Vagina (tissue), 2 donors: ENCODE measurements around the gene LACRT. TPM values are rescaled to one million over a fixed set of nuclear protein-coding genes. Genes with fewer than 3 reads are reported as not detected.

Source experiments
- DNase-seq, 2 donors: peaks; one replicate each; pipeline ENCODE4 v3.0.0-alpha.2; 2017; ENCODE audit errors: extremely low spot score in 2 of 2
- H3K27ac ChIP-seq: fragments of 200-600 bp; sonication (generic); one replicate; pipeline ENCODE4 v1.5.1; 2019
- H3K27me3 ChIP-seq: fragments of 200-600 bp; sonication (generic); one replicate; pipeline ENCODE4 v1.5.1; 2019
- H3K36me3 ChIP-seq, 2 donors: fragments of 200-600 bp; sonication (generic); one replicate each; pipeline ENCODE4 v1.5.1; 2017 to 2019
- H3K4me1 ChIP-seq: fragments of 200-600 bp; sonication (generic); one replicate; pipeline ENCODE4 v1.5.1; 2019
- H3K4me3 ChIP-seq, 2 donors: fragments of 200-600 bp; sonication (generic); 1 replicate in 1 of 2; 2 replicates in 1 of 2; pipeline ENCODE4 v1.5.1; 2016 to 2019
- H3K9me3 ChIP-seq: fragments of 200-600 bp; sonication (generic); one replicate; pipeline ENCODE4 v1.5.1; 2019
- POLR2A ChIP-seq, 2 donors: fragments of 450-650 bp; IDR thresholded peaks; one replicate each; pipeline ENCODE4 v1.6.1; 2017; ENCODE audit warnings: antibody characterized with exemption in 2 of 2, mild to moderate bottlenecking in 2 of 2, moderate library complexity in 2 of 2
- POLR2AphosphoS5 ChIP-seq, 2 donors: sonication (generic); formaldehyde crosslinking; IDR thresholded peaks; one replicate each; pipeline ENCODE4 v1.9.0; 2017; ENCODE audit warnings: antibody characterized with exemption in 2 of 2, mild to moderate bottlenecking in 2 of 2, low read depth in 1 of 2; ENCODE audit not compliant: insufficient read depth in 1 of 2
- intact Hi-C: fragments of 100-400 bp; cut with DNase I; formaldehyde crosslinking; loops from one replicate; pipeline ENCODE4 v1.15.1; 2023
- total RNA-seq: library from RNA; depleted of rRNA; stranded (reverse); fragments of >200 nt; gene quantifications from one replicate; pipeline ENCODE4 v1.2.3, GENCODE V29; 2016
- TF ChIP-seq, protein P1 (sequence below), 3 experiments: fragments of 450-650 bp in 2 of 3; fragments of 200-600 bp in 1 of 3; sonication (generic) in 1 of 3; IDR thresholded peaks; one replicate each; pipeline ENCODE4 v1.5.1; 2017 to 2019; ENCODE audit warnings: antibody characterized with exemption in 3 of 3, mild to moderate bottlenecking in 2 of 3, moderate library complexity in 2 of 3

The LACRT gene
- total RNA-seq, 1 donor from 2014 or later, result not detected

DNA sequence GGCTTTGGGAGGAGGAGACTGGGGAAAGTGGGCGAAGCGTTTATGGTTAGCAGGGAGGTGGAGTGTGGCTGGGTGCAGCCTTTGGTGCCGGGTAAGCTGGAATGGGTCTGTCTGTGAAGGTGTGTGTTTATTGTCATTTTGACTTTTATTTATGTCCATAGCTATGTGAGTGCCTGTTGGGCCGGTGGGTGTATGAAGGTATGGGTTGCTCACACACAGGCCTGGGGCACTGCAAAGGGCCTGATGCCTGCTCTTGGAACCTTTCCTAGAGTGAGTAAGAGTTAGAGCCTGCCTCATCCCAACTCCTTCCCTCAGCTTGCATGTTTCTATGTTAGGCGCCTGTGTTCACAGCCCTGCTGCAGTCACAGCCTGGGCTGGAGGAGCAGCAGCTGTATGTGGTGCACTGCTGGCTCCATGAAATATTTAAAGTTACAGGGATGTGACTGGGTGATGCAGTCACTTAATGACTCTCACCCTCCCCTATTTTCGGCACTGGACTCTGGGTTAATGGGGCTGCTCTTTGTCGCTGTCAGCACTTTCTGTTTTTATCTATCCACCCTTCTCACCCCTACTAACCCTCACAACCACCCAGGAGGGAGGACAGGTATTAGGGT, 43.6 kb downstream of the LACRT start:
- no peak for DNase-seq
- no peaks in the 10 kb centered on the region for H3K27me3 ChIP-seq
- TF ChIP-seq, protein P1, sequence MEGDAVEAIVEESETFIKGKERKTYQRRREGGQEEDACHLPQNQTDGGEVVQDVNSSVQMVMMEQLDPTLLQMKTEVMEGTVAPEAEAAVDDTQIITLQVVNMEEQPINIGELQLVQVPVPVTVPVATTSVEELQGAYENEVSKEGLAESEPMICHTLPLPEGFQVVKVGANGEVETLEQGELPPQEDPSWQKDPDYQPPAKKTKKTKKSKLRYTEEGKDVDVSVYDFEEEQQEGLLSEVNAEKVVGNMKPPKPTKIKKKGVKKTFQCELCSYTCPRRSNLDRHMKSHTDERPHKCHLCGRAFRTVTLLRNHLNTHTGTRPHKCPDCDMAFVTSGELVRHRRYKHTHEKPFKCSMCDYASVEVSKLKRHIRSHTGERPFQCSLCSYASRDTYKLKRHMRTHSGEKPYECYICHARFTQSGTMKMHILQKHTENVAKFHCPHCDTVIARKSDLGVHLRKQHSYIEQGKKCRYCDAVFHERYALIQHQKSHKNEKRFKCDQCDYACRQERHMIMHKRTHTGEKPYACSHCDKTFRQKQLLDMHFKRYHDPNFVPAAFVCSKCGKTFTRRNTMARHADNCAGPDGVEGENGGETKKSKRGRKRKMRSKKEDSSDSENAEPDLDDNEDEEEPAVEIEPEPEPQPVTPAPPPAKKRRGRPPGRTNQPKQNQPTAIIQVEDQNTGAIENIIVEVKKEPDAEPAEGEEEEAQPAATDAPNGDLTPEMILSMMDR (IDR thresholded peaks at IDR 0.05), result no peak
- TF ChIP-seq POLR2A (IDR thresholded peaks at IDR 0.05), result no peak
- no peak for TF ChIP-seq POLR2AphosphoS5 (IDR thresholded peaks at IDR 0.05; ENCODE audit: insufficient read depth in 1 of 2, low read depth in 1 of 2)
- intact Hi-C loops, result no loop called here
- H3K36me3 ChIP-seq, result no peaks in the 10 kb centered on the region
- peaks cover 16% of the 10 kb centered on the region for H3K4me1 ChIP-seq
- no peak overlapping the region for H3K4me3 ChIP-seq
- no peak overlapping the region for H3K27ac ChIP-seq
- H3K9me3 ChIP-seq, result no peaks in the 10 kb centered on the region

DNA sequence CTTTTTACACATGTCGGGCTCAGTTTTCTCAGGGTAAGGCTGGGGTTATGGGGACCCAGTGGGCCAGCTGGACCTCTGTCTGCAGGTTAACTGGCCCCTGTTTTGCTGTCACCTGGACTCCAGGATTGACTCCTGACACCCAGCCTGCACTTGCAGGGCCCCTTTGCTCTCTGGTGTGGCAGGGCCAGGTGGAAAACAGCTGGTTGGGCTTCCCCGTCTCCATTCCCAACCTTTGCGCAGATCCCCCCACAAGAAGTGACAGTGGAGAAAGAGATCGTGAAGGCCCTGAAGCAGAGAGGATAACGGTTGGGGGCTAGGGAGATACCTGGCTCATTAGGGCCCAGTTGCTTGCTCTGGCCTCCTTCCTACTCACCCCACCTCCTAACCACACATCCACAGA, 44.7 kb downstream of the LACRT start:
- Histone ChIP-seq H3K4me3 (no peak overlapping the region), H3K36me3 (no peaks in the 10 kb centered on the region), H3K9me3 (no peaks in the 10 kb centered on the region), H3K27ac (no peak overlapping the region), H3K4me1 (peaks cover 16% of the 10 kb centered on the region), H3K27me3 (no peaks in the 10 kb centered on the region)
- intact Hi-C loops, result no loop called here
- no peak for TF ChIP-seq POLR2AphosphoS5 (IDR thresholded peaks at IDR 0.05; ENCODE audit: insufficient read depth in 1 of 2, low read depth in 1 of 2)
- no peak for TF ChIP-seq POLR2A (IDR thresholded peaks at IDR 0.05)
- TF ChIP-seq, protein P1 (IDR thresholded peaks at IDR 0.05), result no peak
- no peak for DNase-seq

DNA sequence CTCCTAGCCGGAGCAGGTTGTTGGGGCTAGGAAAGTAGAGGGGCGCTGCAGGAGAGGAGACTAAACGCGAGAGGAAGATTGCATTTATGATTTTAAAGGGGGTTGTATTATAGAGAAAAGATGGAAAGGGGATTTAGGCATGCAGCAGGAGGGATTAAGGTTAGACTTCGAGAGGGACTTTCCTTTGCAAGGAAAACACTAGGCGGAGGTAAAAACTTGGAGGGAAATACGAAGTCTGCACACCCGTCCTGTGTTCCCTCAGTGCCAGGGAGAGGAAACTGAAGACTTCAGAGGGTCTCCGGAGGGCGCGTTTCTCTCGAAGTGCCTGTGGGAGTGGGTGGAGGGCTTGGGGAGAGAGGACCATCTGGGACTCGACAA, 45.8 kb downstream of the LACRT start:
- no peaks in the 10 kb centered on the region for H3K9me3 ChIP-seq
- H3K27ac ChIP-seq, result no peak overlapping the region
- H3K4me3 ChIP-seq, result peak overlapping the region; percentile 44 to 61
- intact Hi-C loops, result no loop called here
- TF ChIP-seq POLR2A (IDR thresholded peaks at IDR 0.05), result no peak
- no peak for TF ChIP-seq POLR2AphosphoS5 (IDR thresholded peaks at IDR 0.05; ENCODE audit: insufficient read depth in 1 of 2, low read depth in 1 of 2)
- TF ChIP-seq, protein P1 (IDR thresholded peaks at IDR 0.05), result no peak
- DNase-seq, result no peak
- no peaks in the 10 kb centered on the region for H3K36me3 ChIP-seq
- peaks cover 16% of the 10 kb centered on the region for H3K4me1 ChIP-seq
- H3K27me3 ChIP-seq, result no peaks in the 10 kb centered on the region

DNA sequence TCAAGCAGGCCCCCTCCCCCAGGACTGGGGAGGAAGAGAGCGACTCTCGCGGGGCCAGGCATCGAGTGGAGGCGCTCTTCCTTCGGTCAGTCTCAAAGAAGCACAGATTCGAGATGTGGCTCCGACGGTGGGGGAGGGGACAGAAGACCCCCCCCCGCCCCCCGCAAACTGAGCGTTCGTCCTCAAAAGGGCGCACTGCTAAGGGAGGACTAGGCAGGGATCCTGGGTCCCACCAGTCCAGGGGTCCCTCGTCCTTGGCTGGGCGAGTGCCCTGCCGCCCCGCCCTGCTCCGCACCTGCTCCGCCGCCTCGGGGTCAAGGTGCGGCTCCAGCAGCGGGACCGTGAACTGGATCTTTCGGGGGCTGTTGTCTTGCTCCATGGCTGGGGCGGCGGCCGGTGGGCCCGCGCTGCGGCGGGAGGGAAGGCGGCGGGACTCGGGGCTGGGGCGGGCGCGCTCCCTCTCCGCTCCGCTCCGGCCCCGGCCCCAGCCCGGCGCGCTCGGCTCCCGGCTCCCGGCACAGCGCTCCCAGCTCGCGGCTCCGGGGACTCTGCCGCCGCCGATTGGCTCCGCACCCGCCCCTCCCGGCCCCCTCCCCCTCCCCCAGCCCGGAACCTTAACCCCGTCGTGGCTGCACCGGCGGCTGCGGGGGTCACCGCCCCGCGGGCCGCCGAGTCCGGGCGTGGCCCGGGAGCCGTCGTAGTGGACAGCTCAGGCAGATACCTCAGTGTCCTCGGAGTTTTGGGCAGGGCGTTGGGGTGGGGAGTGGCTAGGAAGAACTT, 46.4 kb downstream of the LACRT start, which contains the start of gene PPP1R1A:
Gene PPP1R1A, minus strand, starts transcription at position 550 of the 780 bp plus-strand sequence. Its CDS starts 171 bp downstream, at position 379.
- H3K27ac ChIP-seq, result no peak within 1 kb of the TSS
- H3K9me3 ChIP-seq, result no peaks in the 10 kb centered on the region
- peaks cover 16% of the 10 kb centered on the region for H3K4me1 ChIP-seq
- H3K4me3 ChIP-seq, result peak within 1 kb of the TSS; percentile 44 to 61
- no peak for DNase-seq
- intact Hi-C loops, result no loop called here
- no peaks in the 10 kb centered on the region for H3K36me3 ChIP-seq
- H3K27me3 ChIP-seq, result no peaks in the 10 kb centered on the region
- TF ChIP-seq POLR2AphosphoS5 (IDR thresholded peaks at IDR 0.05; ENCODE audit: insufficient read depth in 1 of 2, low read depth in 1 of 2) (no peak), POLR2A (IDR thresholded peaks at IDR 0.05) (no peak)
- TF ChIP-seq, protein P1 (IDR thresholded peaks at IDR 0.05), result no peak
